Endothelial cell of hepatic sinusoid (primary cell): Measurements from ENCODE around the gene CEP97.
"Not testable (repeated sequence)": the region's sequence is repeated elsewhere in the genome, so short reads cannot be mapped to it uniquely, and the experiment has no call there.

Experiments
- in situ Hi-C: cut with HindIII; loops from 2 replicates; pipeline ENCODE4 v1.10.0; 2017; ENCODE audit warnings: low sequenced_read_pairs

CEP97 gene

DNA sequence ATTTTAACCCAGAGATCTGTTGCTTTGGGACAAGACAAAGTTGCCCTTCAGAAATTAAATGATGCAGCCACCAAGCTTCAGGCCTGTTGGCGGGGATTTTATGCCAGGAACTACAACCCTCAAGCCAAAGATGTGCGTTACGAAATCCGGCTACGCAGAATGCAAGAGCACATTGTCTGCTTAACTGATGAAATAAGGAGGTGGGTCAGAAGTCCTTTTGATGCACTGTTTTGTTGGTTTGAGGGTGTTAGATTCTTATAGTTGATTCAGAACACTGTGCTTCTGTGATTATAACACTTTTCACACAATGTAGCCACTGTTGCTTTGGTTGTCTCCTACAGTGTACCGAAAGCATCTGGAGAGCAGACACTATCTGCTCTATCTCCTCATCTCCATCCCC is 33.8 kb downstream of the CEP97 start:
- in situ Hi-C loops = no loop called here

DNA sequence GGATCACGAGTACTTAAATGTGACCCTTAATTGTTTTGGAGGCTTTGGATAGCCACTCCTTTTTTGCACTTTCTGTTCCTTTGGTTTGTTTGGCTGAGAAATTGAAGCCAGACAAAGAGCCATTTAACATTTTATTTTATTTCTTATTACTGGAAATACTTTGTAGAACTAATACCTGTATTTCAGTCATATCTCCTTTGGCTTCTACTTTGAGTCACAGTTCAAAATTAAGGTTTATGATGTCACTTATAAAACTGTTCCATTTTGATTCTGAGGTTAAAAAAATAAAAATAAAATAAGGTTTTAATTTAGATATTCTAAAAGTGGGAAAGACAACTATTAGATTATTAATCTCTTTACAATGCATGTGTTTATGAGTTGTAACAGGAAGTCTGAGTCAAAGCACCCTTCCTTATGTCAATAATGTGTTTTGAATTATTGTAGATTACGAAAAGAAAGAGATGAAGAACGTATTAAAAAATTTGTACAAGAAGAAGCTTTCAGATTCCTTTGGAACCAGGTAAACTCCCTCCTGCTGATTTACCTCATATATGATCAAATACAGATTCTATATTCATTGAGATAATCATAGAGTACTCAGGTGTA is 37.7 kb downstream of the CEP97 start:
- in situ Hi-C loops = no loop called here

DNA sequence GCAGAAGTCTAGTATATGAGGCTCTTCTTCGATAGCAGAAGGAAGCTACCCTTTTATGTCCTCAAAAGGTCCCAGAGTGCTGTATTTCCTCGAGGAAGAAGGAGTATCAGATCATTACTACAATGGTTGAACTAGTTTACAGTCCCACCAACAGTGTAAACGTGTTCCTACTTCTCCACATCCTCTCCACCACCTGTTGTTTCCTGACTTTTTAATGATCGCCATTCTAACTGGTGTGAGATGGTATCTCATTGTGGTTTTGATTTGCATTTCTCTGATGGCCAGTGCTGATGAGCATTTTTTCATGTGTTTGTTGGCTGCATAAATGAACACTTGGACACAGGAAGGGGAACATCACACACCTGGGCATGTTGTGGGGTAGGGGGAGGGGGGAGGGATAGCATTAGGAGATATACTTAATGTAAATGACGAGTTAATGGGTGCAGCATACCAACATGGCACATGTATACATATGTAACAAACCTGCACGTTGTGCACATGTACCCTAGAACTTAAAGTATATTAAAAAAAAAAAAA is 53.4 kb downstream of the CEP97 start:
- in situ Hi-C loops = not testable (repeated sequence)

DNA sequence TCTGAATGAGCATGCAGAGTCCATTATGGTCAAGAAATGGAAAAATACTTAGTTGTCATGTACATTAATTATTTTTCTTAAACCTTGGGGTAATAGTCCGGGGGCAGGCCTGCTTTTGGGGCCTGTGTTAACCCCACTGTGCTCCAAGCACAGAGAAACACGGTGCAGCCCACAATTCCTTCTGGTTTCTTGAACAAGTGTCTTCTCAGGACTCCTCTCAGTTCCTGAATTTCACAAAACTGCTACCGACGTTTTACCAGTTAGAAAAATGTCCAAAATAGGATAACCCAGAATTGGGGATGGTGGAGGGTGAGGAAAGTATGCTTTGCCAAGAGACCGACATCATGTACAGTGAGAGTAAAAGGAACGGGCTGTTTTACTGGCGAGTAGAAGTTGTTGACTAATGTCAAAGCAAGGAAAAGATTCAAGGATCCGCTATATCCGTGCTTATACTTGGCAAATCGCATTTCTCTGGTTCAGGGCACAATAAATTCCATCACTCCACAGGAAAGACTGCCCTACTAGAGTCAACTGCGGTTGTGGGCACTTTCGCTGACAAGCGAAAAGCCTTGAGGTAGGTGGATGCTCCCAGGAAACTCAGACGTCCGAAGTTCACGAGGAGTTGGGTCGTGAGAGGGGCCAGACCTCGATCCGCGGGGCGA is 54.1 kb downstream of the CEP97 start:
- in situ Hi-C loops = no loop called here

DNA sequence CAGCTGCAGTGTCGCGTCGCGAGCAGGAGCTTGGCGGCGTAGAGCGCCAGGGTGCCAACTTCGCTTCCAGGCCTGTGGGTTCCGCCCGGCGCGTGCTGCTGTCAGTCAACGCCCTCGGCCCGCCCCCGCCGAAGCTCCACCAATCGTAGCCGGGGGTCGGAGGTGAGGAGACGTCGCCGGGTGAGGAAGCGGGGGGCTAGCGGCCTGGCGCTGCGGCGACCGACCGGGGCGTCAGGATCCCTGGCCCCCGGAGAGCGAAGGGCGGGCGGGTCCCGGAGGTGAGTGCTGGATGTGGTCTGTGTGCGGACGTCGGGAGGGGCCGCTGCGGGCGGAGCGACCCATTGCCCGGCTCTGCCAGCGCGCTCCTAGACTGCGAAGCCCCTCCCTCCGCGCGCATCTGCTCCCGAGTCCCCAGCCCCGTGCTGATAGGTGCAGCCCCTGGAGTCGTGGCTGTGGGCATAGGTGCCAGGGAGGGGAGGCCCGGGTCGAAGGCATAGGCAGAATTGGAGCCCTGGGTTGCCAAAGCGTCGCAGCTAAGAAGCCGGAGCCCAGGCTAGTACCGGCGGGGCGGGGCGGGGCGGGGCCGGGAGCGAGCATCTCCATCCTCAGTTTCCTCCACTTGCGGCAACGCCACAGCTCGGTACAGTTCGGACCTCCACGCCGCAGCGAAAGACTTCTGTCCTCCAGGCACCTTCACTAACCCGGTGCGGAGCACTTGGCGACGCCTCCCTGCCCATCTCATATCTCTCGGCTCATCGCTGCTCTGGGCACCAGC is 54.8 kb downstream of the CEP97 start, which contains the start of gene NXPE3:
Gene NXPE3 (plus strand): TSS at position 165 of the 775 bp plus-strand sequence. CDS start 6,386 bp downstream, outside the sequence.
- in situ Hi-C loops = no loop called here

DNA sequence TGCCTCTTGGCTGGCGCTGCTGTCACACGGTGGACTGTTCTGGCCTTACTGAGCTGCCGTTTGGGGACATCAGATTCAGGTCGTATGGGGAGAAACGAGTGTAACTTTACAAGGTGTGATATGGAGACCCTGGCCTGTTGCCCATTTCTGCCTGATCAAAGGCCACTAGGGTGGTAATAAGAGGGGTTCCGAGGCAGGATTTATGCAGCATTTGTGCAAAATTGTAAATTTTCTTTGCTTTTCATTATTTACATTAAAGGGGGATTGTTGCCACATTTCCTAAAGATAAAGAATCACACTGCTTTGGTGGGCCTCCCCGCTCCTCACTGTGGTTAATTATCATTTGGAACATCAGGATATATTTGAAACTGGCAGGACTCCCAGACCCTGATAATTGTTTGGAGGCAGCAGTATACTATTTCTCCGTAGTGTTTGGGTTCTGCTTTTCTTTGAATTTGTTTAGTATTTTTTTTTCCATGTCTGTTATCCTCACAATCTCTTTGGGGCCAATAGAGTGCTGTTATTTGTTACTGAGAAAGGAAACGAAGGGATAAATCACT is 55.5 kb downstream of the CEP97 start:
- in situ Hi-C loops = no loop called here

DNA sequence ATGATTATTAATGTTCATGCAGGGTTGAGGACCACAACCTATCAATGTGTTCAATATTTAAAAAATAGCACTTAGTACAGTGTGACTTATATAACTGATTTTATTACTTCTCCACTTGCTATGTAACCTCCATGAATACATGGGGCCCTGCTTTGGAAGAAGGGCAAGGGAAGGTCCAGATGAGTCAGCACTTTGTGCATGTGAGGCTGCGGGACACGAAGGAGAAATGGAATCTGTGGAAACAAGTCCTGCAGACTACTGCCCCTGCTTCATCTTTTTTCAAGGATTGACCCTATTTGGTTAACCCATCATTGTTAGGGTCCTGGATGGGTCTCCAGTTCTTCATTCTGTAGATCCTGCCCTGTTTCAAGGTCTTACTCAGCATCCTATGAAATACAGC is 56.2 kb downstream of the CEP97 start:
- in situ Hi-C loops = no loop called here

DNA sequence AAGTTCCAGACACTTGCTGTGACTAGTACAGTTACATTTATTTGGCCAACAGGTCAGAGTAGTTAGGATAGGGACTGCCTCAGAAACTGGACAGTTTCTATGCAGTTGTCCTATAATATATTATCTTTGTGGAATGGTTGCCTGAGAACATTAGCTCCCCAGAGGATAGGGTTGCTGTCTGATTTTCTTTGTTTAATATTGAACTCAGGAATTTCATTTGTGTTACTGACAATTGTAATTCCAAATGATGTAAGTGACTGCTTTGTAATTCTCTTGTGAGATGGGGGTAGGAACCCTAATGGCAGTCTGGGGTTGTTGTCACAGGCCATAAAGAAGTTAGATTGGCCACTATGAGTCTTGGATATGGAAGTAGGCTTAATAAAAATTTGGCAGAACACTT is 56.8 kb downstream of the CEP97 start:
- in situ Hi-C loops = no loop called here

DNA sequence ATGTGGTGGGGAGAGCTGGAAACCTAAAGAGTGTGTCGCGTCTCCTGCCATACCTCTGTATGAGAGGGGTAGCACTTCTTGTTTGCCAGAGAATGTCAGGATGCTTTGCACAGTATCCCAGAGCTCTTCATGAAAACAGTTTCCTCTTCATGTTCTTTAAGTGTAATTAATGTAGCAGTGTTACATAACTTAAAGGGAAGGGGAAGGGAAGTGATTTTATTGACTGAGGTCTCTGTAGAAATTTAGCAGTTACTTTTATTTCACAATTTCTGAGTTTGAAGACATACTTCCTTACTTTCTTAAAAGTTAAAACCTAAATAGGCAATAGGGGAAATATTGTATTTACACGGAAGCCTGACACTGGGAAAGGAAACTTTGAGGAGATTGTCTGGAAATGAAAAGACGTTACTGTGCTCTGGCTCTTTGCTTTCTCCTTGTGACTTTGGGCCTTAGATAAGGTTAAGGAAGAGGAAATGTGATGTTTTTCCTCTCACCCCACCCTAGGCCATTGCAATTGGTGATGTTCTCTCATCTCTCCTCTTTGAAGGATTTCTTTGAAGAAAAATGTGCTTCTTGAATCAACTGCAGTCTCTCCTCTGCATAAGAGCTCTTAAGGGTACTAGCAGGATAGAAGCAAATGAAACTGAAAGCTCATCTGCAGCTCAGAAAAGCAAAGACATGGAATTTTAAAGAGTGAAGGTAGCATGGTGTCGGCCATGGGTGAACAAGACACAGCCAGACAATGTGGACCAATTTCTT is 60.6 kb downstream of the CEP97 start:
- in situ Hi-C loops = no loop called here

DNA sequence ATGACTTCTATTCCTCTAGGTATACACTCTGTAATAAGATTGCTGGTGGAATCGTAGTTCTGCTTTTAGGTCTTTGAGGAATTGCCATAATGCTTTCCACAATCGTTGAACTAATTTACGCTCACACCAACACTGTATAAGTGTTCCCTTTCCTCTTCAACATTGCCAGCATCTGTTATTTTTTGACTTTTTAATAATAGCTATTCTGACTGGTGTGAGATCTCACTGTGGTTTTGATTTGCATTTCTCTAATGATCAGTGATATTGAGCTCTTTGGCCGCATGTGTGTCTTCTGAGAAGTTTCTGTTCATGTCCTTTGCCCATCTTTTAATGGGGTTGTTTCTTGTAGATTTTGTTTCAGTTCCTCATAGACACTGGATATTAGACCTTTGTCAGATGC is 67.4 kb downstream of the CEP97 start:
- in situ Hi-C loops = no loop called here

DNA sequence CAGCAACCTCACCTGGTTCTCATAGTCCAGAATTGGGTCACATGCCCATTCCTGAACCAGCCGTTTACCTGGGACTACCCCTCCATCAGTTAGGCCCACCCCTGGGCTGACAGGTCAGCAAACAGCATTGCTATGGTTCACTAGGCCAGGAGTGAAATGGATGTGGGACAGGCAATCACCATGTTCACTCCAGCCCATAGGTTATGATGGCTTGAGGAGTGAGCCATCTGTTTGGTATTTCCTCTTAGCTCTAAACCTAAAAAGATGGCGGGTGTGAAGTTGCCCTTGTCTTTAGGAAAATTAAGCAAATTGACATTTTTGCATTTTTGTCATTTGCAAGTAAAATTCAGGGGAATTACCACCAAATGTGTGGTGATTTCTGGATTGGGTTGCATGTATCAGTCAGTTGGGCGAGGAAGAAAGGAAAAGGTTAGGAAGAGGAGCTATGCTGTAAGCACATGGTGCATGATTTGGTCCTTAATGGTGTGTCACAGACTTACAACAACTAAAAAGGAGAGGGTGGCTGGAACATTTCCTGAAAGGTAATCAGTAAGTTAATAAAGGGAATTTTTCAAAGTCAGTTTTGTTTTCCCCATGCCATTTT is 71.8 kb downstream of the CEP97 start:
- in situ Hi-C loops = no loop called here

DNA sequence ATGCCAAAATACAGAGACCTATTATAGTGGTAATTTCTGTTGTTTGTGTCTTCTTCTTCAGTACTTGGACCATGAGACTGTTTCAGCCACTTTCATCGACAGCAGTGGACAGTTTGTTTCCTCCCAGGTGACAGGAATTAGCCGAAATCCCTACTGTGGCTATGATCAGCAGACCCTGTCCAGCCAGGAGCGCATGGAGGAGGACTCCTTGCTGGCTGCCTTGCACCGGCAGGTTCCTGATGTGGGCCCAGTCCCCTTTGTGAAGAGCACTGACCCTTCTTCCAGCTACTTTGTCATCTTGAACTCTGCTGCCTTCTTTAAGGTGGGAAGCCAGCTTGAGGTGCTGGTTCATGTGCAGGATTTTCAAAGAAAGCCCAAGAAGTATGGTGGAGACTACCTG is 76.8 kb downstream of the CEP97 start:
- in situ Hi-C loops = loop anchor here (5.0 kb wide), 1 partner anchor 436 kb away; no protein-coding TSS in a partner anchor

DNA sequence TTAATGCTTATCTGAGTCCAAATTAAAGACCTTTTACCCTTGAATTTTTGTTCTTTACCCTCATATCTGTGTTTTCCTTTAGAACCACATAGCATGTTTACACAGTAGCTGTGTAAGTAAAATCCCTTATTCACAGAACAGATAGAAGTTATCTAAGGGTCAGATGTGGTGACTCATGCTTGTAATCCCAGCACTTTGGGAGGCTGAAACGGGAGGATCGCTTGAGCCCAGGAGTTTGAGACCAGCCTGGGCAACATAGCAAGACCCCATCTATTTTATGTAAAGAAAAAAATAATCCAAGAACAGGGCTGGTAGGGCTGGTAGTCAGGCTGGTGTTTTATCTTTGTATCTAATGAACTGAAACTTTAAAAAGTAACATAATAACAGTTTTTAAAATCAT is 77.8 kb downstream of the CEP97 start:
- in situ Hi-C loops = loop anchor here (5.0 kb wide), 1 partner anchor 435 kb away; no protein-coding TSS in a partner anchor

DNA sequence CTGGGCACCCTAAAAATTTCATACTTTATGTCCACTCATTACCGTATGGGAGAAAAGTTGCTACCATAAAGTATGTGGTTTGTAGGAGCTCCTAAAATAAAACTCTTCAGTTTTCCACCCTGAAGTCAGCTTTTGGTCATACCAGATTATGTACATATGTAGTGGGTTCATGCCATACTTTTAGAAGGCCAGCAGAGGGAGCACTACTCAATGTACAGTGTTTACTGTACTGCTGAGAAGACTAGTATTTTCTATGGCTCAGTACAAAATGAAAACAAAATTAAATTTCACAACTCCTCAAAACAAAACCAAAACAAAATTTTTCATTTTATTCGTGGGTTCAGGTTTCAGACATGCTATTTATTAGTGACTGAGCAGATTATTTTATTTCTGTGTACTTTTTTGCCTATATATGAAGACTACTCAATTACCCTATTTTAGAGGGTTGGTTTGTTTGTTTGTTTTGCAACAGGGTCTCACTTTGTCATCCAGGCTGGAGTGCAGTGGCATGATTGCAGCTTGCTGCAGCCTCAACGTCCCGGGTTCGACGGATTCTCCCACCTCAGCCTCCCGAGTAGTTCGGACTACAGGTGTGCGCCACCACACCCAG is 78.9 kb downstream of the CEP97 start:
- in situ Hi-C loops = loop anchor here (5.0 kb wide), 1 partner anchor 434 kb away; no protein-coding TSS in a partner anchor

DNA sequence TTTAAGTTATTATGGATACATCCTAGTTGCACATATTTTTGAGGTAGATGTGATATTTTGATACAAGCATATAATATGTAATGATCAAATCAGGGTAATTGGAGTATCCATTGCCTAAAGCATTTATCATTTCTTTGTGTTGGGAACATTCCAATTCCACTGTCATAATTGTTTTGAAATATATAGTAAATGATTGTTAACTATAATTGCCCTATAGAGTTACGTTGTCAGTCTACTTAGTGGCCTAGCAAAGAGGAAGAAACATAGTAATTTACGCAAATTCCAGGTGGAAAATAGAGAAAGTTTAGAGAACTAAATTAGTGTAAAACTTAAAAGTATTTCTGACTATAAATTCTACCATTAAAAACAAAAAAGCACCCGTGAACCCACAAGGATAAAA is 79.5 kb downstream of the CEP97 start:
- in situ Hi-C loops = loop anchor here (5.0 kb wide), 1 partner anchor 433 kb away; no protein-coding TSS in a partner anchor

DNA sequence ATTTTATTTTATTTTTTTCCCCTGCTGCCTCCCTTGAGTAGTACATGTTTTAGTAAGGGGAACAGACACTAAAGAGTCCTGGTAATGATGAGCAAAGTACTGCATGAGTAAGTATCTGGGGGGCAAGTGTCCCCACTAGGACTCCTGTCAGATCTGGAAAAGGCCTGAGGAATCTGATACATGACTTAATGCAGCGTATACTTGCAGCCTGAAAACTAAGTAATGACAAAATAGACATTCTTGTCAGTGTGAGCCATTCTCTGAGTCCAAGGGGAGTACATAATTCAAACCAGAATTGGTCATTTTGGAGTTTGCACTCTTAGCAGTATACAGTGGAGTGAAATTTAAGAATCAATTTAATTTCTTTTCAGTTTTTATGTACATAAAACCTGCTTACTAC is 82.1 kb downstream of the CEP97 start:
- in situ Hi-C loops = no loop called here

DNA sequence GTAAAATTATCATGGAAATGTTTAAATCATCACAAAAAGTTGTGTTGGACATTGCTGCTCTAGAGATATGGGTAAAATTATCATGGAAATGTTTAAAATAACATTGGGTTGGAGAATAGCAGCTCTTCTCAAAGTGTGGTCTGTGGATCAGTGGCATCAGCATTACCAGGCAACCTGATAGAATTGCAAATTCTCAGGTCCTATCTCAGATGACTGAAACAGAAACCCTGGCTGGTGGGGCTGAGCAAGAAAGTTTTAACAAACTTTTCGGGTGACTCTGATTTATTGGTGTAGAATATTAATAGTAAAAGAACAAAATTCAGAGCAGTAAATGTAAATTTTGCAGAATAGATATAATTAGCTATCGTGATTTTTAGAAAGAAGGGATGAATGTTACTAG is 83.5 kb downstream of the CEP97 start:
- in situ Hi-C loops = no loop called here

DNA sequence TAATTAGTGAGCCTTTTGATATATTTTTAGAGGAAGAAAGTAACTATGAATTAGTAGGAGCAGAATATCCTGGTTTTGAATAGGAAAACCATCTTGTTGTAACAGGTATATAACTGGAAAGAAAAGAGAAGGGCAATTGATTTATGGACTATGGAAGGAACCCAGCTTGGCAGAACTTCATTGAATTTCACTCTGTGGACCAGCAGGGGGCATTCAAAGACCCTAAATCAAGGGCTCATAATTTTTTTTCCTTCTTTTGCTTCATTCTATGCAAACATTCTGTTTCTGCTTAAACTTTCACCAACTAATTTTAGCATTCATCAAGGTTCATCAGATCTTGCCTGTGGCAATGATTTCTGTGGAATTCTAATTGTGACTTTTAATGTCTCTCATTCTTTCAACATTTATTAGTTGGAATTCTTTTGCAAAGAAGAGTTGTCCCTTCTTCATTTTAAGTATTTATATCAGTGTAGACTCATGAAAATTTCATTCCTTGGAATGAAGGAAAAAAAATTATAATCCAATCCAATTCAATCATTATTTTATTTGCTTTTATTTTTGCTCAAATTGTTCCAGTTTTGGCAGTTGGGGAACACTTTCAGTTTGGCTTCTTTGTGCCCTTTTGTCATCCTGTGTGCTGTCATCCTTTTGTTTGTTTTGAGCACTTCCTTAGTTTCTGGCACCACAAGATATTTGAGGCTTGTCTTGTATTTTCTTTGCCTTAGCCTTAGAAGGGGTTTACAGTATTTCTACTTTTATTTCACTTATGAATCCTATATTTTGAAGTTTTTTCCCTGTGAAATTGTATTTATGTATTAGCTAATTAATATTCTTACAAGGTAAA is 85.0 kb downstream of the CEP97 start:
- in situ Hi-C loops = loop anchor here (5.0 kb wide), 1 partner anchor 723 kb away; no protein-coding TSS in a partner anchor

DNA sequence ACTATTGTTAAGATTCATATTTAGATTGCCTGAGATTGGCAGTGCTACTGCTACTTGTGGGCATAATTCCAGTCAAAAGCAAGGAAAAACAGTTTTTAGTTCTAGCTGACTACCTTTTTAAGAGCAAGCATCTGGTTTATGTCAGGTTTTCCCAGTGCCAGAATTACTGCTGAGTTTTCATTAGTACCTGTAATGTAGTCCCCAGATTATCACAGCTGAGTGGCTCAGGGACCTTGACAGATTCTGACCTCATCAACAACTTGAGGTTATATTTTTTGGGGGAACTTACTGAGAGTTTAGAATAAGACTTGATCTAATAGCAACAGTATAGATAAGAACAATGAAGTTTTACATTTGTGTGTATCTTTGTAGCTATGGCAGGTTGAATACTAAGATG is 85.6 kb downstream of the CEP97 start:
- in situ Hi-C loops = loop anchor here (5.0 kb wide), 1 partner anchor 722 kb away; no protein-coding TSS in a partner anchor
